Sigmoid colon (tissue), 4 donors: ENCODE data around the gene EPHA2.

Source experiments
- CTCF ChIP-seq, 4 experiments: fragments of 450-650 bp in 3 of 4; fragments of 200-600 bp in 1 of 4; IDR thresholded peaks; one replicate each; pipeline ENCODE4 v1.5.1; 2016 to 2019; ENCODE audit warnings: antibody characterized with exemption in 4 of 4, mild to moderate bottlenecking in 3 of 4, moderate library complexity in 2 of 4
- EP300 ChIP-seq, 4 donors: sonication (generic); formaldehyde crosslinking; IDR thresholded peaks; one replicate each; pipeline ENCODE4 v1.6.1; 2017; ENCODE audit warnings: antibody characterized with exemption in 4 of 4

- no peak for TF ChIP-seq CTCF (IDR thresholded peaks at IDR 0.05)
- no peak for TF ChIP-seq EP300 (IDR thresholded peaks at IDR 0.05)
Observed at GRCh38 chr1:16137890-16138467, 17.9 kb downstream of the EPHA2 start.
